Endometrium (tissue), 2 donors: ENCODE data around the gene NFIX.
"Not testable (repeated sequence)": the region's sequence is repeated elsewhere in the genome, so short reads cannot be mapped to it uniquely, and the experiment has no call there.

Source experiments
- FAIRE-seq: peaks from 2 replicates; lab custom pipeline; 2012; peaks lifted over from hg19 to GRCh38; lab: Jason Lieb, UNC
- donor health status: control.
- donor health status: control.

Gene NFIX

DNA sequence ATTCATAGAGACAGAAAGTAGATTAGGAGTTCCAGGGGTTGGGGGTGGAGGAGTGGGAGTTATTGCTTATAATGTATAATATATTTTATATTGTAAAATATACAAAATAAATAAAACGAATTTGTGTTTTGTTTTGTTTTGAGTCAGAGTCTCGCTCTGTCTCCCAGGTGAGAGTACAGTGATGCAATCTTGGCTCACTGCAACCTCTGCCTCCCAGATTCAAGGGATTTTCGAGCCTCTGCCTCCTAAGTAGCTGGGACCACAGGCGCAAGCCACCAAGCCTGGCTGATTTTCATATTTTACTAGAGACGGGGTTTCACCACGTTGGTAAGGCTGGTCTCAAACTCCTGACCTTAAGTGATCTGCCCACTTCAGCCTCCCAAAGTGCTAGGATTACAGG is 35.8 kb upstream of the NFIX start:
- FAIRE-seq: no peak

DNA sequence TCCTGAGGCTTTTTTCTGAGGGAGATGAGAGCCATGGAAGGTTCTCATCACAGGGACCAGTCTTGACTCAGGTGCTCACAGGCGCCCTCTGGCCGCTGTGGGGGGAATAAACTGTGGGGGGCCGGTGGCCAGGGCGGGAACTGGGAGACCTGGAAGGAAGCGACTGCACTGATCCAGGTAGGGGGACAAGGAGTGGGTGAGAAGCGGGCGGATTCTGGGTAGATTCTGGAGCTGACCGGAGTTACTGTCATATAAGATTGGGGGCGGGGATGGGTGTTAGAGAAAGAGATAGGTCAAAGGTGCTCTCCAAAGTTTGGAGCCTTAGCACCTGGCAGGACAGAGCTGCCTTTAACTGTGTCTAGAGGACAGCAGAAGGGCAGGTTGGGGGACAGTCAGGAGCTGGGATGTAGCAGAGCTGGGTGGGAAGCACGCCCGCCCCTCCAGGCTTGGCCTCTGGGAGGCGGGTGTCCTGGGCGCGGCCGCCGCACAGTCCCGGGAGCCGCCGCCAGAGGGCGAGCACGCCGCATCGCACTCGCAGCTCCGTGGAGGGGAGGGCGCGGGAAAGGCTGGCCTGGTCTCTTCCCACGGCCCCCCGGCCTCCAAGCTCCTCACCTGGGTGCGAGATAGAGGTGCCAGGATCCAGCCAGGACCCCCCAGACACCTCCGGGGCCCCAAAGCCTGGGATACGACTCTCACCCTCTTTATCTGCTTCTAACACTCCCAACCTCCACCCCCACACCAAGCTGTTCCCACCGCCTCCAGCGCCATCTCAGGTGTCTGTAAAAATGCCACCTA is 30.1 kb upstream of the NFIX start:
- no peak for FAIRE-seq

DNA sequence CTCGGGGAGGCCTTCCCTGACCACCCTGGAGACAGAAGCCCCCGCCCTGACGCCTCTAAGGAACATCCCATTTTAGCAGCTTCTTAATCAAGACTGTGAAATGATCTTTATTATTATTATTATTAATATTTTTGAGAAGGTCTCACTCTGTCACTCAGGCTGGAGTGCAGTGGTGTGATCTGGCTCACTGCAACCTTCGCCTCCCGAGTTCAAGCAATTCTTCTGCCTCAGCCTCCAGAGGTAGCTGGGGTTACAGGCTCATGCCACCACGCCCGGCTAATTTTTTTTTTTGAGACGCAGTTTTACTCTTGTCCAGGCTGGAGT is 29.5 kb upstream of the NFIX start:
- FAIRE-seq: no peak

DNA sequence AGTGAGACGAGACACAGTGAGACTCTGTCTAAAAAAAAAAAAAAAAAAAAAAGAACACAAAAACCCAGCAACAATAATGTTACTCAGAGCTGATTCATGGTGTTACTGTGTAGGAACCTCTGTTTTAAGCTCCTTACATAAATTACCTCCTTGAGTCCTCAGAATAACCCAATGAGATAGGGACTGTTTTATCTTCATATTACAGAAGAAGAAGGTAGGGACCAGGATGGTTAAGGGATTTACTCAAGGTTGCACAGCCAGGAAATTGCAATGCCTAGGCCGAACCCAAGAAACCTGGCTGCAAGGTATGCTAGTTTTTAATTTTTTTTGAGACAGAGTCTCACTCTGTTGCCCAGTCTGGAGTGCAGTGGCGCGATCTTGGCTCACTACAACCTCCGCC is 27.4 kb upstream of the NFIX start:
- FAIRE-seq: no peak

- no peak for FAIRE-seq
Observed at GRCh38 chr19:12969292-12969988, 25.8 kb upstream of the NFIX start, which contains the start of gene DAND5. Gene DAND5, plus strand, starts transcription at chr19:12969576. Its CDS starts 85 bp downstream, at chr19:12969661.

DNA sequence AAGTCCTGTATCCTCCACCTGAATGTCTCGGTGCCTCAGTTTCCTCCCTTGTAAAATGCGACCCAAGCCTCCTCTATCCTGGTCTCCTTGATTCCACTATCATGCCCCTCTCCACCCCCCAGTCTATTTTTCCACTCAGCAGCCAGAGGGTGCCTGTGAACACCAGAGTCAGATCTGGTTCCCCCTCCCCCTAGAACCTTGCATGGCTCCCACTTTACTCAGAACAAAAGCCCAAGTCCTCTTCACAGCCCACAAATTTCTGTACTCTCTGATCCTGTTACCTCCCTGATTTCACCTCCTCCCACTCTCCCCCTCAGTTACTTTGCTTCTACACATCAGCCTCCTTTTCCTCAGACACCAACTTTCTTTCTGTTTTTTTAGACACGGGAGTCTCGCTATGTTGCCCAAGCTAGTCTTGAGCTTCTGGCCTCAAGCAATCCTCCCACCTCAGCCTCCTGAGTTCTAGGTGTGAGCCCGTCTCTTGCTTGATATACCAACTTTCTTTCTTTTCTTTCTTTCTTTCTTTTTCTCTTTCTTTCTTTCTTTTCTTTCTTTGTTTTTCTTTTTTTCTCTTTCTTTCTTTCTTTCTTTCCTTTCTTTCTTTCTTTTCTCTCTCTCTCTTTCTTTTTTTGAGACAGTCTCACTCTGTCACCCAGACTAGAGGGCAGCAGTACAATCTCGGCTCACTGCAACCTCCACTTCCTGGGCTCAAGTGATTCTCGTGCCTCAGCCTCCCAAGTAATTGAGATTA is 25.0 kb upstream of the NFIX start:
- no peak for FAIRE-seq

GRCh38 chr19:12973236-12973635 is 22.0 kb upstream of the NFIX start:
- FAIRE-seq: no peak

- no peak for FAIRE-seq
Observed at GRCh38 chr19:12974301-12975220, 20.7 kb upstream of the NFIX start.

GRCh38 chr19:12975221-12975741 is 20.0 kb upstream of the NFIX start:
- FAIRE-seq: no peak

- not testable (repeated sequence) for FAIRE-seq
Observed at GRCh38 chr19:12976109-12976508, 19.2 kb upstream of the NFIX start.

GRCh38 chr19:12979974-12980373 is 15.3 kb upstream of the NFIX start:
- no peak for FAIRE-seq

DNA sequence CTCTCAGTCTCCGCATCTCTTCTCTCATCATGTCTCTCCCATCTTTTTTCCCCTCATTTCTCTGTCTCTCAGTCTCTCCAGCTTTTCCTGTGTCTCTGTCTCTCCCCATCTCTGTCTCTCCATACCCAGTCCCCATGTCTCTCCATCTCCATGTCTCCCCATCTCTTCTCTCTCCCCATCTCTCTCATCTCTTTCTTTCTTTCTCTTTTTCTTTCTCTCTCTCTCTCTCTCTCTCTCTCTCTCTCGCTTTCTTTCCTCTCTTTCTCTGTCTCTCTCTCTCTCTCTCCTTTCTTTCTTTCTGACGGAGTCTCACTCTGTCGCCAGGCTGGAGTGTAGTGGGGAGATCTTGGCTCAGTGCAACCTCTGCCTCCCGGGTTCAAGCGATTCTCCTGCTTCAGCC is 12.6 kb upstream of the NFIX start:
- no peak for FAIRE-seq

GRCh38 chr19:12983091-12983490 is 12.2 kb upstream of the NFIX start:
- no peak for FAIRE-seq

DNA sequence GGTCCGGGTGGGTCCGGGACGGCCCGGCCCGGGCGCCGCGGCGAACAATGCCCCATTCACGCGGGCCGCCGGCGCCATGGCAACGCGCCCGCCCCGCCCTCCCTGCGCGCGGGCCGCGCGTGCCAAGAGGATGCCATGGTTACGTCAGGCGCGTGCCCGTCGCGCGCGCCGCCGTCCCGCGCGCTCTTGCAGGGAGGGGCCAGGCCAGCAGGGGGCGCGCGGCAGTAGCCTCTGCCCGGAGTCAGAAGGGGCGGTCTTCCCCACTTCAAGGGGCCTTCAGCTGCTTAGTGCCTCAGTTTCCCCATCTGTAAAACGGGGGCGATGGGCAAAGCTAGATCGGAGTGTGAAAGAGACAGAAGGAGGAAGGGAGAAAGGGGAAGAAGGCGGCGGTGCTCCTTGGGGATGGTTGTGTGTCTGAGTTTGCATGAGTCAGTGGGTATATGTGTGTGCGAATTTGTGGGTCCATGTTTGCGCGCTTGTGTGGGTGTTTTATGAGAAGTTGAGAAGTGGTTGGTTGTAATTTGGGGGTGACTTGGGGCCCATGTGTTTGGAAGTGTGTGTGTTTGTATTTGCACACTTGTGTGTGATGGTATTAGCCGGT is 11.6 kb upstream of the NFIX start:
- FAIRE-seq: no peak

- FAIRE-seq: no peak
Observed at GRCh38 chr19:12984143-12984627, 11.1 kb upstream of the NFIX start.

- no peak for FAIRE-seq
Observed at GRCh38 chr19:12984683-12985048, 10.6 kb upstream of the NFIX start.

DNA sequence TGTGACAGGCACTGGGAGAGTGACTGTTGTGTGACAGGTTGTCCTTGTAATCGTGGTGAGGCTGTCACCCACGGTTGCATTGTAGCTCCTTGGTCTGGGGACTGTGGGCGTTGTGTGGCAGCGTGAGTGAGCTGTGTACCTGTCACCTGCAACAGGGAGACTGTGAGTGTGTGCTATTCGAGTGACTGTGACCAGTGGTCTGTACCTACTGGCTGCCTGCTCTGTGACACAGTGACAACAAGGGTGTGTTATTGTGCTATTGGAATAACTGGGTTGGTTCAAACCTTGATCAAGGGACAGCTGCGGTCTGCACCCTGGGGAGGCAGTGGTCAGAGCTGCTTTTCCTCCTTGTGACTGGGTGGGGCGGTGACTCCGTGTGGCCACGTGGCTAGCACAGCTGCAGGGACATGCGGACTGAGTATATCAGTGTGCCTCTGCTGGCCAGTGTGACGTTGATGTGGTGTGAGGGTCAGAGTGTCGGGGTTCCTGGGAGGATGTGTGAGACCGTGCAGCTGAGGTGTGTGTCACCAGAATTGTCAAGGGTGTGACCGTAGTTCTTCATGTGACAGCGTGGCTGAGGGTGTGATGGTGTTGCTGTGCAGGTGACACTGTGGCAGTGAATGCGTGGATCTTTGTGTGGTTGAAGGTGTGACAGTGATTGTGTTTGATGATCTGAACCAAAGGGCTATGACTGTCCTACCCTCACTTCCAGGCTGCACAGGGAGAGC is 10.1 kb upstream of the NFIX start:
- no peak for FAIRE-seq

DNA sequence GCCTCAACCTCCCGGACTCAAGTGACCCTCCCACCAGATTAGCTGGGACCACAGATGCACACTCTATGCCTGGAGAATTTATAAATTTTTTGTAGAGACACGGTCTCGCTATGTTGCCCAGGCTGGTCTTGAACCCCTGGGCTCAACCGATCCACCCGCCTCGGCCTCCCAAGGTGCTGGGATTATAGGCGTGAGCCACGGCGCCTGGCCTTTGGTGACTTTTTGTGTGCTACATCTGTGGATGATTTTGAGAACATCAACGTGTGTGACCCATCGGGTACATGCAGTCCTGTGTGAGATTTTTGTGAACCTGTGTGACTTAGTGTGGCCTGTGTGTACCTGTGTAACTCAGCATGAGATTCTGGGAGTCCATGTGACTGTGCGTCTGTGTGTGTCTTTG is 8.5 kb upstream of the NFIX start:
- FAIRE-seq: no peak

DNA sequence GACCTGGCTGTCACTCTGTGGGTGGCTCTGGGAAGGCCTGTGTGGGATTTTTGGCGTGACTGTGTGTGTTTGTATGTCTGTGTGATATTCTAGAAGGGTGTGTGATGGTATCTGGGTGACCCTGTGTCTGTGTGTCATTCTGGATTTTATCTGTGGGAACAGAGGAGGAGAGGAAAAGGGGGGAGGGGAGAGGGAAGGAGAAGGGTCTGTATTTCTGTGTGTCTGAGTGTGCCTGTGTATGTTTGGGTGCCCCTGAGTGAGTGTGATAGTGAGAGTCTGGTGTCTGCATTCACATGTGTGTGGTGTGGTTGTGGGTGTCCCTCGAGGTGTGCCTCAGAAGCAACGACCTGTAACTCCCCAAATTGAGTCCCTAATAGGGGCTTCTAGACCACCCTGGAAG is 8.1 kb upstream of the NFIX start:
- FAIRE-seq: no peak

DNA sequence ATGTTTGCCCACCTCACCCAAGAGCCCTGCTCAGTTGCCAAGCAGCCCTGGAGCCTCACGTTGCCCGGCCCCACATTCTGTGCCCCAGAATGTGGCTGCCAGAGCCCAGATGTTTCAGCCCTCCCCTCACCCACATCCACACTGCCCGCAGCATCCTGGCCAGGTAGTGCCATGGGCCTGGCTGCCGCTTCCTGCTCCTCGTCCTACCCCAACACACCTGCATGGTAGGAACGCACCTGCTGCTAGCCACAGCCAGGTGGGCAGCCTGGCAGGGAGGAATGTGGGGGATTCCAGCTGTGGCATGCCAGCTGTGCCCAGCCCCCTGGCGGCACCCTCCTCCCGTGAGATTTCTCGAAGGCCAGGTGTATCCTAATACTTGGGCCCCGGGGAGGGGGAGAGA is 7.5 kb upstream of the NFIX start:
- FAIRE-seq: no peak

GRCh38 chr19:12990431-12990830 is 4.8 kb upstream of the NFIX start:
- no peak for FAIRE-seq
